Measurements from ENCODE around the gene C14orf119. TPM values are rescaled to one million over a fixed set of nuclear protein-coding genes. Genes with fewer than 3 reads are reported as not detected.

Gene C14orf119
- total RNA-seq, 2 experiments from 2014 or later, result 51.6 to 56.5 TPM

DNA sequence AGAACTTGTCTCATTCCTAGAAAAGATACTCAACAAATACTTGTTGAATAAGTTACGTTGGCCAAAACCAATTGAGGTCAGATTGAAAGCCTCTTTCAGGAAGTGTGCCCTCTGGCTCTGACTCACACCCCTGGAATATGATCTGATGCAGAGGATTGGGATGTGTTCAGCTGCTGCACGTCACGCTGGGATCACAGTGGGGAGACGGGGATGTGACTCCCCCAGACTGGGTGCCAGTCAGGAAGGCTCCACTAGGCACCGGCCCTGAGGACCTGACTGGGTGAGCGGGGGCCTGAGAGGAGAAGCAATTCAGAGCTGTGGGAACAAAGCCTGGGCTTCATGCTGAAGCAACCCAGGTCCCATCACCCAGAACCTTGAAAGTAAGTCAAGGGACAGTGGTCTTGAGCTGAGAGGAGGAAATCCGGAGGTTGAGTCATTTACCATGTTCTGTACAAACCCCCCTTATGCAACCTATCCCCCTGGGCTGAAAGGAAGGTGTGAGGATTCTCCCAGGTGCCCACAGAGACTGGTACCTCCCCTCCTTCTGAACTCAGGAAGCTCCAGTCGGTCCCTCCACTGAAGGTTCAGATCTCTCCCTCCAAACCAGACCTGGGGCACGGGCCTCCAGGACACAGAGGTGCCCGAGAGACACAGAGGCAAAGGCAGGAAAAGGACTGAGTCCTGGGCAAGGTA, 19.9 kb downstream of the C14orf119 start:
- POLR2A ChIA-PET, result no interaction called here
- CTCF ChIA-PET, result interaction anchor here (0.6 kb wide), 1 partner anchor 190 kb away, joined by 5 read pairs; no protein-coding TSS in a partner anchor

DNA sequence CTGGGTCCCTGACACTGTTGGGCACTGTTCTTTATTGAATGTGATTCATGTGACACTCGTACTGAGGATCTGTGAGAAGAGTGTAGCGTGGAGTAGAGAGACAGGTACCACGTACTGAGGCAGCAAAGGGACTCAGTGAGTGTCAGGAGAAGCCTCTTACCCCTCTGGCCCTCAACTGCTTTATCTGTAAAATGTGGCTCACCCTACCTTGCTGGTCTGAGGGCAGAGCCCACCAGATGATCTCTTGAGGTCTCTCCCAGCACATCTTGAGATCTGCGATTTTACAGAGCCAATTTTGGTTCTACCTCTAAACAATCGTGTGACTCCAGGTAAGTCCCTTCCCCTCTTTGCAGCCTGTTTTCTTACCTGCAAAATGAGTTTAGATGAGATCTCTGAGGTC, 20.6 kb downstream of the C14orf119 start:
- ChIA-PET CTCF (no interaction called here), POLR2A (no interaction called here)

DNA sequence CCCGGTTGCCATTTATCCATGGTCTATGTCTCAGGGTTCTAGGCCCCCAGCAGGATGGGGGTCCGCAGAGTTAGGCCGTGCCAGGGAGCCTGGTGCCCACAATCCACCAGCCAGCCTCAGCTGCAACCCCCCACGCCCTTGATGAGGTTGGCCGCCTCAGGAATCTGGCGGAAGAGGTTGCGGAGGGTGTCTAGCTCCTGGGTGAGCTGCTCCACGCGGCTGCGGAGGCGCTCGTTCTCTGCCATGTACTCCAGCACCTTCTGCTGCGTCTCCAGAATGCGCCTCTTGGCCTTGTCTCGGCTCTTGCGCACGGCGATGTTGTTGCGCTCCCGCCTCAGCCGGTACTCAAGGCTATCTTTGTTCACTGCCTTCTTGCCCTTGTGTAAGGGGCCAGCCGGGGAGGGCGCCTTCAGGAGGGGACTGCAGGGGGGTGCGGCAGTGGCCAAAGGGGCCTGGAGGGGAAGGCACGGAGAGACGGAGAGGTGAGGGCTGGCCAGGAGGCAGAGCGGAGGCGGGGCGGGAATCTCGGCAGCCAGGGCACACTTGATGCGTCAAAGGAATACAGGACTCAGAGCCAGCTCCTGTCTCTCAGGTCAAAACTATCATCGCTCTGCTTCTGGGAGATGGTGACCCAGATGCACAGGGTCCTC, 22.2 kb downstream of the C14orf119 start:
- ChIA-PET POLR2A (no interaction called here), CTCF (no interaction called here)

DNA sequence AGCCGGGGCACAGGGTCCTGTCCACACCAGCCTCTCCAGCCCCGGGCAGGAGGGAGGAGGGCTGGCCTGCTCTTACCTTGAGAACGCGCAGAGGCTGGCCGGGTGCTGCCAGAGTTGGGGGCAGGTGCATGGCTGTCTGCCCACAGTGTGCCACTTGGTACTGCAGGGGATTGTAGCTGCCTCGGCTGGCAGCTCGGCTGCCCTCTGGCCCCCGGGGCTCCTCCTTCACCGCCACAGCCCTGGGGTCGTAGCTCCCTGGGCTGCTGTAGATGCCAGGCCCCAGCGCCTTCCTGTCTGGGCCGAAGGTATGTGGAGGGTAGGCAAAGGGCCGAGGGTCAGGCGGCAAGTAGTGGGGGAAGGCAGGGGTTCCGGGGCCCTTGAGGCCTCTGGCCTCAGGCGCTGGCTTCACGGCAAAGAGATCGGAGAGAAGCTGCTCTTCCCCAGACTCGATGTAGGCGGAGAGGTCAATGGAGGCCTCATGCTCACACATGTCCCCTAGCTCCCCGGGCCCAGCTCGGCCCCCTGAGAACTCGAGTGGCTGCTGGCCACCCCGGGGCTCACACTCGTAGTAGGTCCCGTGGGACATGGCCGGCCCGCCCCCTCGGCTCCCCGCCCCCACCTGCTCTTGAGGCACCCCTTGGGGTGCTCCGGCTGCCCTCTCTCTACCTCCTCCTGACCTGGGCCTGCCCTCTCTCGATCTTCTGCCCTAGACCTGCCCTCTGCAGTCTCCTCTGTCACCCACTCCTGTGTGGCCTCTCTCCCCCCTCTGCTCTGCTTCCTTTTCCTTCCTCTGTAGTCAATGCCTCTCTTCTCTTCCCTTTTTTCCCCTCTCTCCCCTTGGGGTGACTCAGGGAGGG, 23.4 kb downstream of the C14orf119 start, which contains the start of gene CEBPE:
CEBPE (minus strand) TSS at position 750 of the 857 bp plus-strand sequence; CDS start at position 586, 164 bp downstream.
- ChIA-PET POLR2A (interaction anchor here (0.6 kb wide), 1 partner anchor 70 kb away, joined by 6 read pairs; no protein-coding TSS in a partner anchor), CTCF (interaction anchor here (1.7 to 2.9 kb wide), 3 partner anchors 50 to 261 kb away, joined by 7 to 15 read pairs (median 10); no protein-coding TSS in a partner anchor)

DNA sequence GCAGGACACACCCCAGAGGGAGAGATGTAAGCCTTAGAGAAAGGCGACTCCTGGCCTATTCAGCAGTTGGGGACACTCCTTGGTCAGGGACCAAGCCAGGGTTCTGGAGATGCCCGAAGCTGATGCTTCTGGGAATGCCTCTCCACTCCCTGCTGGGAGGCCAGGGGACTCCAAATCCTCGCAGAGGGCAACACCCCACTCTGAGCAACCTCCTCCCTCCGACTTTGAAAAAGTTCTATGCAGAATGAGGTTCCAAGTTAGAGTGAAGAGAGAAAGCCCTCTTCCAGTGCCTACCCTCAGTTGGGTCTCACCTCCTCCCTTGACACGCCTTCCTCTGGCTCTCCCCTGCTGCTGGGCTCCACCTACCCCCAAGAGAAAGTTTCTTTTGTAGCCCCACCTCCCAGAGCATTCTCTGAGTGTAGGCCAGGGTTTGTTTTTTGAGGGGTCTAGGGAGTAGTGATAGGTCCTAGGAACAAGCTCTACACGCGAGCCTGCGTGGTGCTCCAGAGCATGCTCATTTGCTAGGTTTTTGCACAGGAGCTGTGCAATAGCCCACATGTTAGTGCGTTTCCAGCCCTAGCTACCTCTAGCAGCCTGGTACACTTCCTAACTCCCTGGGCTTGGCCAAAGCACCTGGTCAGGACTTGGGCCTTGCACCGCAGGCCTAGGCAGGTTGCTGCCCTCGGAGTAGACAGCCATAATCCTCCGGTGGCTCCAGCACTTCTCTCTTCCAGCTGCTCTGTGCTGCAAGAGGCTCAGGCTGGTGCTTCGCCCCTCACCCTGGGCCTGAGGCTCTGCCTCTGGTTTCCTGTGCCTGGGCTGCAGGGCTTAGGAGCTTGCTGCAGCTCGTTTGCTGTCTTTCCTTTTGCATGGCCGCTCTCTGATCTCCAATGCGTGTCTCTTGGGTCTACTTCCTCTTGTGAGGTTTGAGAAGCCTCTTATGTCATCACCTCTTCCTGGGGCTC, 24.3 kb downstream of the C14orf119 start:
- ChIA-PET CTCF (interaction anchor here (0.5 to 2.9 kb wide), 16 partner anchors 11 to 549 kb away, joined by 3 to 15 read pairs (median 4); partner anchors contain the start of genes ACIN1, C14orf119 and CDH24), POLR2A (interaction anchor here (0.5 to 2.0 kb wide), 3 partner anchors 25 to 310 kb away, joined by 3 to 6 read pairs (median 5); partner anchors contain the start of genes ACIN1 and C14orf119)

DNA sequence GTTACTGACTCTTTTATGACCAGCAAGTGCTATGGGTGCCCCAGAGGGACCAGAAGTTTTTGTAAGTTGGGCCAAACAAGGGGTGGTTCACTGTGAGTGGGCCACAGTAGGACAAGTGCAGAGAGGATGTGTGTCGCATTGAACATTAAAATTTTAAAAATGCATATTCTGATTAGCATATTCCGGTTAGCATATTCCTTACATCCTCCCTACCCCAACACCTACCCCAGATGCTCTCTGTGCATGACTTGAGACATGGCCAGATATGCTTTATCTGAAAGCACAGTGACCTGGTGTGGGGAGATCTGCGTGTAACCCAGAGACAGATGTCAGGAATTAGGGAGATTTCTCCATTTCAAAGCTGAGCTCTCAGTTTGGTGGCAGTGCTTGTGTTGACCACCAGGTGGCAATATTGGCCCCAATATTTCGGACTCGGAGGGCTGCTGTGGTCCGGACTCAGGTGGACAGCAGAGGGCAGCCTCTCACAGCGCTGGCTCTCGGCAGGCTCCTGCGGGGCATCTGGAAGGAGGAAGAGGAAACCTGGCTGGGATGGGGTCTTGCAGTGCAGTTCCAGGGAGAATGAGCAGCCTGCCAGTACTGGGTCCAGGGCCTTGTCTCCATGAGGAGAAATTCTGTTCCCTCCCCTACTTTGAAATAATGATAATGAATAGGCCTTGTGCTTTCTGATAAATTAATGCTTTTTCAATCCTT, 25.4 kb downstream of the C14orf119 start:
- ChIA-PET CTCF (interaction anchor here (0.6 to 2.9 kb wide), 45 partner anchors 8 to 261 kb away, joined by 3 to 17 read pairs (median 4); partner anchors contain the start of genes ACIN1, C14orf119, CDH24 and CIROP), POLR2A (interaction anchor here (0.6 to 2.0 kb wide), 2 partner anchors 26 to 163 kb away, joined by 4 to 5 read pairs; partner anchors contain the start of genes ACIN1 and C14orf119)

DNA sequence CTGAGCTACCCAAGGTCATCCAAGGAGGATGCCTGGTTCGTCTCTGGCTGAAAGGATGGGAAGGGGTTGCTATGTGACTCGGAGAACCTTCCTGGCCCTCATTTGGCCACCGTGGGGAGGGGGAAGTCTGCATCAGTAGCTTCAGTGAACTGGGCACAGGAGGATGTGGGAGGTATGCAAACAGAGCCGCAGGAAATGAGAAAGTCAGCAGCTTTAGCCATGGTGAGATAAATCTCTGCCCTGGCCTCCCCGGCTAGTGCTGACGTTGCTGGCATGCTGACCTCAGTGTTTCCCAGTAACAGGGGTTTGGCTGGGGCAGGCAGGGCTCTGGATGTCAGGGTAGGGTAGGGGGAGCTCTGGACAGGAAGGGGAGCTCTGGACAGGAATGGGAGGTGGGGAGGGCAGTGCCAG, 26.1 kb downstream of the C14orf119 start:
- ChIA-PET POLR2A (interaction anchor here (0.6 to 2.0 kb wide), 2 partner anchors 26 to 164 kb away, joined by 4 to 5 read pairs; partner anchors contain the start of genes ACIN1 and C14orf119), CTCF (interaction anchor here (0.7 to 2.9 kb wide), 26 partner anchors 11 to 260 kb away, joined by 3 to 17 read pairs (median 4); partner anchors contain the start of genes ACIN1, C14orf119, CIROP and PABPN1)

DNA sequence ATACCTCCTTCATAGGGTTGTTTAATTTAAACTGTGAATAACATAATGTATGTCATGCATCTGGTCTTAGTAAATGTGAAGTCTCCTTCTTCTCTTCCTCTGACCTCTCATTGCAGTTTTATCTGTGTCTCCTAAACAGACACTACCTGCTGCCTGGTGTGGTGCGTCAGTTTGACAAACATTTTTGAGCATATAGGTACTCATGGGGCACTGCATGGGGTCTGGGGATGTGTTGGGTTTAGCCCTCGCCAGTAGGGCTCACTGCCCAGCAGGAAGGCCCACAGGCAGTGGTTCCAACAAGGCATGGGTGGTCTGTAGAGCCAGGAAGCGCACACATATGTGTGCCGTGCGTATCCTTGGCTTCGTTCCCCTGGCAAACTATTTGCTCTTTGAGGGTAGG, 26.8 kb downstream of the C14orf119 start:
- POLR2A ChIA-PET, result no interaction called here
- CTCF ChIA-PET, result interaction anchor here (0.8 to 2.8 kb wide), 10 partner anchors 20 to 182 kb away, joined by 3 to 17 read pairs (median 7); partner anchors contain the start of genes ACIN1 and C14orf119

DNA sequence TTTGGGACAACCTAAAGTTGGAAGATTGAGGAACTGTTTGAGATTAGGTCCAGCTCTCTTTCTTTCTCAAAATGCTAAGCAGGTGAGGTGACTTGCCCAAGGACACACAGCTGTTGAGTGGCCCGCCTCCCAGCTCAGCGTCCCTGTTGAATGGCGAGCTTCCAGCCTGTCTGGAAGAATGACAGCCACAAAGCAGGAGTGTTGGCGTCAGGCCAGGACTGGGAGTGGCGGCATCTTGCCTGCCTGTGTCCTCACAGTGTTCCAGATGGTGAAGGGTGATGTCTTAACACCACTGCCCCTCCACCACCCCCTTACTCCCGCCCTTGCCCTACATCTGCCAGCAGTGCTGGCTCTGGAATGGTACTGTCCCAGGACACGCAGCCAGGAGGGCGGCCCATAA, 28.1 kb downstream of the C14orf119 start:
- POLR2A ChIA-PET, result no interaction called here
- CTCF ChIA-PET, result interaction anchor here (0.7 to 2.7 kb wide), 4 partner anchors 64 to 1173 kb away, joined by 3 to 7 read pairs (median 4); no protein-coding TSS in a partner anchor

DNA sequence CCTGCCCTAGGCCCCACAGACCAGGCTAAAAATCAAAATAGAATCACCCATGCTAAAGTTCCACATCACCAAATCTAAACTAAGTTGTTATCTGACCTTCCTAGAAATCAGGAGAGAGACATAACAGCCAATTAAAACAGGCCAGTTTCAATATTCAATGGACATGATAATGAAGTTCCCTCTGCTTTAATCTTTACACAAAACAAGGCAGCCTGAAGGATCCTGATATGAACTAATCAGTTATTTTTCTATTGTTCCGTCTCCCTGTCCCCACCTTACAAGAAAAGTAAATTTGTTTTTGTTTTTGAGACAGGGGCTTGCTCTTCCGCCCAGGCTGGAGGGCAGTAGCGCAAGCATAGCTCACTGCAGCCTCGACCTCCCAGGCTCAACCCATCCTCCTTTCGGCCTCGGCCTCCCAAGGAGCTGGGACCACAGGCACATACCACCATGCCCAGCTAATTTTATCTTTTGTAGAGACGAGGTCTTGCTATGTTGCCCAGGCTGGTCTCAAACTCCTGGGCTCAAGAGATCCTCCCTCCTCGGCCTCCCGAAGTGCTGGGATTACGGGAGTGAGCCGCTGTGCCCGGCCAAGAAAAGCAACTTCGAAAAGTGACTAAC, 29.1 kb downstream of the C14orf119 start:
- ChIA-PET POLR2A (no interaction called here), CTCF (interaction anchor here (1.6 to 2.7 kb wide), 2 partner anchors 63 to 256 kb away, joined by 4 to 7 read pairs; no protein-coding TSS in a partner anchor)

DNA sequence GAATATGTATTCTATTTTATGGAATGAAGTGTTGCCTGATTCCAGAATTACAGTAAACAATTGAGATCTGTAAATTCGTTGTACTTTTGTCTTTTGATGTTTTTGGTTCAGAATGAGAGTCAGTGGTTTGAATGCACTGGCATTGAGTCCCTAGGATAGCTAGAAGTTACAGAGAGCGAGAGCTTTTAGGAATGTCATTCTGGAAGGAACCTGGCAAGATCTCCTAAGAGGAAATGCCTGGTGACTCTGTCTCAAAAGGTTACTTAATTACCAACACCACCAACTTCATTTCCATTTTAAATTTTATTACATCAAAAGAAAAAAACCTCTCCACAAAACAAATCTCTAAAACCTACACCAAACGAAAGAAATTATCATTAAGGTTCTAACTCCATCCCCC, 29.7 kb downstream of the C14orf119 start:
- CTCF ChIA-PET, result interaction anchor here (2.7 kb wide), 1 partner anchor 62 kb away, joined by 7 read pairs; no protein-coding TSS in a partner anchor
- POLR2A ChIA-PET, result interaction anchor here (0.5 kb wide), 1 partner anchor 54 kb away, joined by 5 read pairs; no protein-coding TSS in a partner anchor

DNA sequence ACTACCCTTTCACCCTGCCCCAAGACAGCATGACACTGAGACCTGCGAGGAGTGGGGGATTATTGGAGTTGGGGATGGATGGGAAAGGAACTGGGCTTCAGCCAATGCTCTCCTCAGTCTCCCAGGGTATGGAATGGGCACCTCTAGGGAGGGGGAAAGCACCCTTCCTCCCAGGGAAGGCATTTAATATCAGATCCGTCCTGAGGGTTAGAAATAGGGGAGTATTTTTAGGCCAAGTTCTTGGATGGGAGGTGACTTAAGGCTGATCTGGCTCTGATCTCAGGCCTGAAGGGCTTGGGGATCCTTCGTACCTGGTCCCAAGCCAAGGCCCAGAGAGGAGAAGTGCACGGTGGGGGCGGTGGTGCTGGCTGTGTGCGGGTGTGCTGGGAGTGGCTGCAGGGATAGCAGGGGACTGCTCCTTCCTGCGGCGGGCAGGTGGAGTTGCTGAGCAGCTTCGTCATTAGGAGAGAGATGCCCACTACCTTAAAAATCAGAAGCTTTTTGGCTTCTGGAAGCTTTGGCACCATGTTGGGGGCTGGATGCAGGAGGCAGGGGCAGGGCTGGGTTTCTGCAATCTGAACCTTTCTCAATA, 30.7 kb downstream of the C14orf119 start:
- POLR2A ChIA-PET, result no interaction called here
- CTCF ChIA-PET, result no interaction called here

DNA sequence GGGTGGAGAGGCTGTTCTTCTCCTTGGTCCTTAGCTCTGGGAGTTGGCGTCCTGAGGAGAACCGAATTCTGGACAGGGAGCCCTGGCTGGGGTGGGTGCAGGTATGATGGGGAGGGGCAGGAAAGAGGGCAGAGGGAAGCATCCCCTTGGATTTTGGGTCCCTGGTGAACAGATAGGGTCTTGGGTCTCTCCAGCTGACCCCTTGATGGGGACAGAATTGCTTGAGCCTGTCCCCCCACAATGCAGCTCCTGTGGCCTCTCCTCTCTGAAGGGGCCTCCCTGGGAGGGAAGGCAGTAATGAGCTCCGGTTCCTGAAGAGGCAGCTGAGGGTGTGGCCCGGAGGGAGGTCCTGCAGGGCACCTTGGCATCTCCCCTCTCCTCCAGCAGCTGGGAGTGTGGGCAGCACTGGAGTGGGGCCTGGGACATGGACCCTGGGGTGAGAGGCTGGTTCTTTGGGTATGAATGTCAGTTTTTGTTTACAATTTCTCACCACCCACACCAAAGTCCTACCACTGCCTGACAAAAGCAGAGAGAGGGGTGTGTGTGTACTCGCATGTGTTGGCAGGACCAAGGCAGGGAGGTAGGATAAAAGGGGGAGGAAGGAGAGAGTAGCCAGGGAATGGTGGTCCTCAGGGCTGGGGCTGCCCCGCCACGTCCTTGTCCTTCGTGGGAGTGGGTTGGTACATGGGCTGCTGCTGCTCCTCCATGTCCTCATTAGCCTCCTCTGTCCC, 31.4 kb downstream of the C14orf119 start:
- ChIA-PET POLR2A (no interaction called here), CTCF (no interaction called here)

DNA sequence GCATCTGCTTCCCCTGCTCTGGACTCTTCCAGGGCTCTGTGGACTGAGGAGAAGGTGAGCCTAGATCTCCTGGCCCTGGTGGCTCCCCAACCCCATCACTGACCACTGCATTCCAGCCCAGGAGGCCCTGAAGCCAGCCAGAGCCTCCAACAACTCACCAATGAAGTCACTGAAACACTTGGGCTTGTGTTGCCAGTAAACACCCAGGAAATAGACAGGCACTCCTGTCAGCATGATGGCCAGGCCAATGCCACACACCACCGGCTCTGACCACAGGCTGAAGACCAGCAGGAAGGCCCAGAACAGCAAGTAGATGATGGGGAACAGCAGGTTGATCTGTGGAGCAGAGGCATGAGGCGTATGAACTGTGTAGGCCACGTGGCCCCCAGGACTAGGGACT, 32.6 kb downstream of the C14orf119 start:
- ChIA-PET POLR2A (no interaction called here), CTCF (interaction anchor here (1.0 kb wide), 1 partner anchor 9 kb away, joined by 3 read pairs; no protein-coding TSS in a partner anchor)

DNA sequence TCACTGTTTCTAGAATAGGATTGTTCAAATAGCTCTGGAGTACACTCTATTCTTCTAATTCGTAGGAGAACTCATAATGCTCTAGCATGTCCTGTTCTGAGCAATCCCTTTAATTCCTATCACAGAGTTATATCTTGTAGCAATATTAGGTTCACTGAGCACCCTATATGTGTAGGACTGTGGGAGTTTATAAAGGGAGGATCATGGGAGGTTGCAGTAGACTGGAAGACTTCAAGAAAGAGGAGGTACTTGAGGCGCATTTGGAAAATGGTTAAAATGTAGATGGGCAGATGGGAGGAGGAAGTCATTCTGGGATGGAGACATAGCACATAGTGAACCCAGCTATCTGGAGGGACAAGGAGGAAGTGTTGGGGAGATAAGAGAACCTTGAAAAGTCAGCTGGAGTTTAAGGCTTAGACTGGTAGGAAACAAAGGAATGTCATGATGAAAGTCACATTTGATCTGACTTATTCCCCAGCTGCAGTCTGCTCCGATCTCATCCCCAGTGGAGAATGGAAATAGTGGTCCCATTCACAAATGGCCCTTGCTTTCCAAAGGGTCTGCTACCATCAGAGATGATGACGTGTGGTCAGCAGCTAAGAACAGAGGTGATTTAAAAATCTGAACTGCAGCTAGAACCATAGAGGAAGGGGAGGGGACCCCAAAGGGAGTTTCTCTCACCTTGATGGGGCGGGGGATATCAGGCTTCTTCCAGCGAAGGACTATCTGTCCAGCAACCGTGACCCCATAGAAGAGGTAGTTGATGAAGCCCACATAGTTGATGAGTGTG, 33.9 kb downstream of the C14orf119 start:
- ChIA-PET CTCF (interaction anchor here (1.0 kb wide), 1 partner anchor 8 kb away, joined by 3 read pairs; no protein-coding TSS in a partner anchor), POLR2A (no interaction called here)
